Left colon (tissue), 2 donors: ENCODE results near the gene RBMS1. TPM values are rescaled to one million over a fixed set of nuclear protein-coding genes. Genes with fewer than 3 reads are reported as not detected.
"Not testable (repeated sequence)": the region's sequence is repeated elsewhere in the genome, so short reads cannot be mapped to it uniquely, and the experiment has no call there.

ENCODE experiments used
- ATAC-seq: fragments of 200-7000 bp; cut with Tn5 transposase; one replicate; pipeline ENCODE4 v1.9.1; 2020; ENCODE audit warnings: mild to moderate bottlenecking, moderate library complexity
- DNase-seq, 2 donors: peaks; one replicate each; pipeline ENCODE4 v3.0.0-alpha.2; 2020
- intact Hi-C, 2 donors: fragments of 100-400 bp; cut with DNase I in 1 of 2; cut with micrococcal nuclease in 1 of 2; formaldehyde crosslinking; loops; one replicate each; pipeline versions ENCODE4 v1.11.2 to v1.14.0; 2022; cut with DNase I, micrococcal nuclease
- total RNA-seq, 2 donors: library from RNA; stranded (reverse); fragmentation: NEBNext Ultra II Directional; extraction: Animal tissue kit (Norgen Biotek cat#: 25700); gene quantifications; one replicate each; pipeline ENCODE4 v1.2.1, GENCODE V29; 2021
- donor health status: DM: no; HTN: no; CAD: no.
- donor health status: DM: yes; HTN: yes; CAD: no.

Gene RBMS1
- total RNA-seq, 2 donors from 2014 or later: 7.5 to 18.6 TPM

GRCh38 chr2:160506371-160507045, 12.9 kb upstream of the RBMS1 start:
- DNase-seq (no peak), ATAC-seq (no peak)
- intact Hi-C loops: no loop called here

- intact Hi-C loops: no loop called here
- no peak for DNase-seq
- ATAC-seq: no peak
Measured at GRCh38 chr2:160505256-160505655, 11.6 kb upstream of the RBMS1 start.

- intact Hi-C loops: no loop called here
- no peak for ATAC-seq
Measured at GRCh38 chr2:160502478-160502877, 8.9 kb upstream of the RBMS1 start.

GRCh38 chr2:160501370-160501769, 7.8 kb upstream of the RBMS1 start:
- DNase-seq (no peak), ATAC-seq (no peak)
- intact Hi-C loops: no loop called here

More at GRCh38 chr2:160502478-160502877, 8.9 kb upstream of the RBMS1 start:
- DNase-seq: no peak

GRCh38 chr2:160499865-160500264, 6.3 kb upstream of the RBMS1 start:
- DNase-seq (no peak), ATAC-seq (no peak)
- intact Hi-C loops: loop anchor here in 1 of 2 donors (10.0 kb wide), 1 partner anchor 175 kb away; no protein-coding TSS in a partner anchor

GRCh38 chr2:160498137-160498536, 4.5 kb upstream of the RBMS1 start:
- intact Hi-C loops: loop anchor here in 1 of 2 donors (10.0 kb wide), 1 partner anchor 173 kb away; no protein-coding TSS in a partner anchor
- DNase-seq: no peak
- no peak for ATAC-seq

- no peak for DNase-seq
- no peak for ATAC-seq
- intact Hi-C loops: loop anchor here in 1 of 2 donors (10.0 kb wide), 1 partner anchor 169 kb away; no protein-coding TSS in a partner anchor
Measured at GRCh38 chr2:160494201-160494644, 616 bp upstream of the RBMS1 start.

GRCh38 chr2:160492401-160493226, 993 bp downstream of the RBMS1 start:
- peak; percentile 84 for ATAC-seq
- intact Hi-C loops: loop anchor here in 1 of 2 donors (10.0 kb wide), 1 partner anchor 168 kb away; no protein-coding TSS in a partner anchor
- DNase-seq: peak; percentile 40 to 61

- ATAC-seq: no peak
- no peak for DNase-seq
- intact Hi-C loops: loop anchor here in 1 of 2 donors (10.0 kb wide), 1 partner anchor 167 kb away; no protein-coding TSS in a partner anchor
Measured at GRCh38 chr2:160491911-160492371, 1.7 kb downstream of the RBMS1 start.

GRCh38 chr2:160490733-160491685, 2.6 kb downstream of the RBMS1 start:
- intact Hi-C loops: loop anchor here in 1 of 2 donors (10.0 kb wide), 1 partner anchor 166 kb away; no protein-coding TSS in a partner anchor
- no peak for ATAC-seq
- DNase-seq: no peak

GRCh38 chr2:160489111-160489510, 4.5 kb downstream of the RBMS1 start:
- intact Hi-C loops: no loop called here
- ATAC-seq (no peak), DNase-seq (no peak)

GRCh38 chr2:160488289-160488688, 5.3 kb downstream of the RBMS1 start:
- intact Hi-C loops, DNase-seq, ATAC-seq: not testable (repeated sequence)

- ATAC-seq: no peak
- intact Hi-C loops: no loop called here
- DNase-seq: no peak
Measured at GRCh38 chr2:160486341-160486740, 7.3 kb downstream of the RBMS1 start.

- DNase-seq (no peak), ATAC-seq (no peak)
Measured at GRCh38 chr2:160484859-160485520, 8.6 kb downstream of the RBMS1 start.

GRCh38 chr2:160482673-160483072, 10.9 kb downstream of the RBMS1 start:
- DNase-seq (no peak), ATAC-seq (no peak)
- intact Hi-C loops: no loop called here

More at GRCh38 chr2:160484859-160485520, 8.6 kb downstream of the RBMS1 start:
- intact Hi-C loops: no loop called here

GRCh38 chr2:160479269-160479668, 14.3 kb downstream of the RBMS1 start:
- DNase-seq (no peak), ATAC-seq (no peak)
- intact Hi-C loops: no loop called here

GRCh38 chr2:160478660-160479059, 14.9 kb downstream of the RBMS1 start:
- no peak for ATAC-seq
- intact Hi-C loops: no loop called here
- no peak for DNase-seq

- intact Hi-C loops: no loop called here
Measured at GRCh38 chr2:160477032-160477431, 16.6 kb downstream of the RBMS1 start.

More at GRCh38 chr2:160477032-160477431, 16.6 kb downstream of the RBMS1 start:
- ATAC-seq (no peak), DNase-seq (no peak)
